ENCODE data around the gene SIRT2. TPM values are rescaled to one million over a fixed set of nuclear protein-coding genes. Genes with fewer than 3 reads are reported as not detected.
"Not testable (repeated sequence)": the region's sequence is repeated elsewhere in the genome, so short reads cannot be mapped to it uniquely, and the experiment has no call there.

The SIRT2 gene
- total RNA-seq, 1 donor from 2014 or later, result 70.2 TPM

DNA sequence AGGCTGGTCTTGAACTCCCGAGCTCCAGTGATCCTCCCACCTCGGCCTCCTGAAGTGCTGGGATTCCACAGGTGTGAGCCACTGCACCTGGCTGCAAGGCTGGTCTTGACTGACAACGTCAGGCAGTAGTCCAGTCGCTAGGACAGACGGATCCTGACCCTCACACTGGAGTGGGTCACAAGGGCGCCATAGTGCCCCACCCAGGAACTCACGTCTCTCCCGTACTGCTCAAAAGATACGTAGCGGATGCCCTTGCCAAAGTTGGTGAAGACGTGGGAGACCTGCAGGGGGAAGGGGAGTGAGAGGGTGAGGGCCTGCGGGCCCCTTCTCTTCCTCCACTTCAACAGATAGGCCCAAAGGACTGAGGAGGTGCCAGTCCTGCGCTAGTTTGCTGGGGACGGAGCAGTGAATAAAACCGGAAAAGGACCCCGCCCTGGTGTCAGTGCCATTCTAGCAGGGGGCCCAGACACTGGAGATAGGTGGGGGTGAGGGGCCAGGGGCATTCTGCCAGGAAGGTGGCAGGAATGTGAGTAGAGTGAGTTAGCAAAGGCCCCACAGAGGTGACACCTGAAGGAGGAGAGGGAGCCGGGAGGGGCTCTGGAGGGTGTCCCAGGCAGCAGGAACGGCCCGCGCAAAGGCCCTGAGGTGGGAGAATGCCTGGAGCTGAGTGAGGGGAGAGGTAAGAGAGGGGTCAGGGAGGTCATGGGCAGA lies 43.2 kb upstream of the SIRT2 start:
- no peaks in the 10 kb centered on the region for H3K4me1 Mint-ChIP-seq (ENCODE audit: unreplicated experiment)
- H3K27ac Mint-ChIP-seq (ENCODE audit: unreplicated experiment), result no peak overlapping the region
- H3K27me3 Mint-ChIP-seq (ENCODE audit: unreplicated experiment), result no peaks in the 10 kb centered on the region
- TF ChIP-seq, protein P1, sequence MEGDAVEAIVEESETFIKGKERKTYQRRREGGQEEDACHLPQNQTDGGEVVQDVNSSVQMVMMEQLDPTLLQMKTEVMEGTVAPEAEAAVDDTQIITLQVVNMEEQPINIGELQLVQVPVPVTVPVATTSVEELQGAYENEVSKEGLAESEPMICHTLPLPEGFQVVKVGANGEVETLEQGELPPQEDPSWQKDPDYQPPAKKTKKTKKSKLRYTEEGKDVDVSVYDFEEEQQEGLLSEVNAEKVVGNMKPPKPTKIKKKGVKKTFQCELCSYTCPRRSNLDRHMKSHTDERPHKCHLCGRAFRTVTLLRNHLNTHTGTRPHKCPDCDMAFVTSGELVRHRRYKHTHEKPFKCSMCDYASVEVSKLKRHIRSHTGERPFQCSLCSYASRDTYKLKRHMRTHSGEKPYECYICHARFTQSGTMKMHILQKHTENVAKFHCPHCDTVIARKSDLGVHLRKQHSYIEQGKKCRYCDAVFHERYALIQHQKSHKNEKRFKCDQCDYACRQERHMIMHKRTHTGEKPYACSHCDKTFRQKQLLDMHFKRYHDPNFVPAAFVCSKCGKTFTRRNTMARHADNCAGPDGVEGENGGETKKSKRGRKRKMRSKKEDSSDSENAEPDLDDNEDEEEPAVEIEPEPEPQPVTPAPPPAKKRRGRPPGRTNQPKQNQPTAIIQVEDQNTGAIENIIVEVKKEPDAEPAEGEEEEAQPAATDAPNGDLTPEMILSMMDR (IDR thresholded peaks at IDR 0.05), result no peak
- peaks cover 4% of the 10 kb centered on the region for H3K36me3 Mint-ChIP-seq (ENCODE audit: unreplicated experiment)
- no peaks in the 10 kb centered on the region for H3K9me3 Mint-ChIP-seq (ENCODE audit: unreplicated experiment)
- DNase-seq (ENCODE audit: extremely low spot score, unreplicated experiment), result no peak
- H3K4me3 Mint-ChIP-seq (ENCODE audit: unreplicated experiment), result no peak overlapping the region

DNA sequence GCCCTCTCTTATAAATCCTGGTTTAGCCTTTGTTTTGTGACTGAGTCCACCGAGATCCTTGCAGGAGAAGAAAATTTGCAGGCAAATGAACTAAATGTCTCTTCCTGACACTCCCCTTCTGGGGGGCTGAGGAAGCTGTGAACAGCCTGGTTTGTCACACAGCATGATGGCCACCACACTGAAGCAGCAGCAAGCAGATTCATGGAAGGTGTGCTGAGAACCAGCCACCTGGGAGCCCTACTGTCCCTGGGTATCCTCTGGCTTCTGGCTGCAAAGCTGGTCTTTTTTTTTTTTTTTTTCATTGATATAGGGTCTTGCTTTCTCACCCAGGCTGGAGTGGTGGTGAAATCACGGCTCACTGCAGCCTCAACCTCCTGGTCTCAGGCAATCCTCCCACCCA lies 42.6 kb upstream of the SIRT2 start:
- TF ChIP-seq, protein P1 (IDR thresholded peaks at IDR 0.05), result no peak
- Mint-ChIP-seq H3K27ac (ENCODE audit: unreplicated experiment) (no peak overlapping the region), H3K4me1 (ENCODE audit: unreplicated experiment) (no peaks in the 10 kb centered on the region), H3K27me3 (ENCODE audit: unreplicated experiment) (no peaks in the 10 kb centered on the region), H3K9me3 (ENCODE audit: unreplicated experiment) (no peaks in the 10 kb centered on the region), H3K36me3 (ENCODE audit: unreplicated experiment) (peaks cover 4% of the 10 kb centered on the region), H3K4me3 (ENCODE audit: unreplicated experiment) (no peak overlapping the region)
- DNase-seq (ENCODE audit: extremely low spot score, unreplicated experiment), result no peak

- not testable (repeated sequence) for H3K9me3 Mint-ChIP-seq (ENCODE audit: unreplicated experiment); DNase-seq (ENCODE audit: extremely low spot score, unreplicated experiment); H3K36me3 Mint-ChIP-seq (ENCODE audit: unreplicated experiment); H3K27me3 Mint-ChIP-seq (ENCODE audit: unreplicated experiment); H3K4me1 Mint-ChIP-seq (ENCODE audit: unreplicated experiment); H3K4me3 Mint-ChIP-seq (ENCODE audit: unreplicated experiment); H3K27ac Mint-ChIP-seq (ENCODE audit: unreplicated experiment)
Measured at GRCh38 chr19:38941466-38941865, 42.0 kb upstream of the SIRT2 start.

- DNase-seq (ENCODE audit: extremely low spot score, unreplicated experiment), result no peak
- Mint-ChIP-seq H3K27me3 (ENCODE audit: unreplicated experiment) (no peaks in the 10 kb centered on the region), H3K36me3 (ENCODE audit: unreplicated experiment) (peaks cover 6% of the 10 kb centered on the region), H3K4me3 (ENCODE audit: unreplicated experiment) (no peak overlapping the region), H3K27ac (ENCODE audit: unreplicated experiment) (no peak overlapping the region), H3K9me3 (ENCODE audit: unreplicated experiment) (peaks cover 2% of the 10 kb centered on the region), H3K4me1 (ENCODE audit: unreplicated experiment) (no peaks in the 10 kb centered on the region)
- TF ChIP-seq, protein P1 (IDR thresholded peaks at IDR 0.05), result no peak
Measured at GRCh38 chr19:38939957-38940356, 40.5 kb upstream of the SIRT2 start.

GRCh38 chr19:38933544-38933943 lies 34.1 kb upstream of the SIRT2 start:
- Mint-ChIP-seq H3K36me3 (ENCODE audit: unreplicated experiment) (peaks cover 12% of the 10 kb centered on the region), H3K9me3 (ENCODE audit: unreplicated experiment) (peaks cover 6% of the 10 kb centered on the region), H3K4me1 (ENCODE audit: unreplicated experiment) (peaks cover 22% of the 10 kb centered on the region), H3K27ac (ENCODE audit: unreplicated experiment) (no peak overlapping the region), H3K27me3 (ENCODE audit: unreplicated experiment) (no peaks in the 10 kb centered on the region), H3K4me3 (ENCODE audit: unreplicated experiment) (no peak overlapping the region)
- TF ChIP-seq, protein P1 (IDR thresholded peaks at IDR 0.05), result no peak
- no peak for DNase-seq (ENCODE audit: extremely low spot score, unreplicated experiment)
